Gastrocnemius medialis (tissue), 4 donors: ENCODE measurements around the gene AP5Z1.

Experiments
- POLR2A ChIP-seq, 2 donors: fragments of 450-650 bp; IDR thresholded peaks; one replicate each; pipeline ENCODE4 v1.6.1; 2017; ENCODE audit warnings: antibody characterized with exemption in 2 of 2, mild to moderate bottlenecking in 2 of 2, moderate library complexity in 2 of 2
- TF ChIP-seq, protein P1 (sequence below), 5 experiments: fragments of 450-650 bp in 3 of 5; fragments of 200-600 bp in 2 of 5; sonication (generic) in 2 of 5; IDR thresholded peaks in 4 of 5; conservative IDR thresholded peaks in 1 of 5; 1 replicate in 4 of 5; 2 replicates in 1 of 5; pipeline ENCODE4 v1.5.1; 2016 to 2019; ENCODE audit warnings: antibody characterized with exemption in 5 of 5, mild to moderate bottlenecking in 3 of 5, moderate library complexity in 3 of 5

- TF ChIP-seq, protein P1, sequence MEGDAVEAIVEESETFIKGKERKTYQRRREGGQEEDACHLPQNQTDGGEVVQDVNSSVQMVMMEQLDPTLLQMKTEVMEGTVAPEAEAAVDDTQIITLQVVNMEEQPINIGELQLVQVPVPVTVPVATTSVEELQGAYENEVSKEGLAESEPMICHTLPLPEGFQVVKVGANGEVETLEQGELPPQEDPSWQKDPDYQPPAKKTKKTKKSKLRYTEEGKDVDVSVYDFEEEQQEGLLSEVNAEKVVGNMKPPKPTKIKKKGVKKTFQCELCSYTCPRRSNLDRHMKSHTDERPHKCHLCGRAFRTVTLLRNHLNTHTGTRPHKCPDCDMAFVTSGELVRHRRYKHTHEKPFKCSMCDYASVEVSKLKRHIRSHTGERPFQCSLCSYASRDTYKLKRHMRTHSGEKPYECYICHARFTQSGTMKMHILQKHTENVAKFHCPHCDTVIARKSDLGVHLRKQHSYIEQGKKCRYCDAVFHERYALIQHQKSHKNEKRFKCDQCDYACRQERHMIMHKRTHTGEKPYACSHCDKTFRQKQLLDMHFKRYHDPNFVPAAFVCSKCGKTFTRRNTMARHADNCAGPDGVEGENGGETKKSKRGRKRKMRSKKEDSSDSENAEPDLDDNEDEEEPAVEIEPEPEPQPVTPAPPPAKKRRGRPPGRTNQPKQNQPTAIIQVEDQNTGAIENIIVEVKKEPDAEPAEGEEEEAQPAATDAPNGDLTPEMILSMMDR (IDR thresholded peaks at IDR 0.05 in 4 of 5, conservative IDR thresholded peaks at IDR 0.05 in 1 of 5): no peak
- no peak for TF ChIP-seq POLR2A (IDR thresholded peaks at IDR 0.05)
These were observed 24.3 kb downstream of the AP5Z1 start for GRCh38 chr7:4799508-4800268.
